GM06990 (cell line): ENCODE measurements around the gene GNG11.

Experiments
- DNase-seq: peaks from one replicate; pipeline ENCODE4 v3.0.0-alpha.2; 2011; ENCODE audit not compliant: insufficient read length; ENCODE audit errors: extremely low read depth
- H3K27me3 ChIP-seq: replicated peaks from 2 replicates; pipeline ENCODE4 v1.6.0; 2011; ENCODE audit warnings: low read length; ENCODE audit not compliant: control insufficient read depth, insufficient read depth
- H3K36me3 ChIP-seq: 2 replicates; pipeline ENCODE4 v1.5.1; 2011; ENCODE audit warnings: low read length; ENCODE audit not compliant: control insufficient read depth, insufficient read depth
- H3K4me3 ChIP-seq: replicated peaks from 2 replicates; pipeline ENCODE4 v1.5.1; 2011; ENCODE audit warnings: low read depth, mild to moderate bottlenecking, control low read depth, low read length
- CTCF ChIP-seq: IDR thresholded peaks from 2 replicates; pipeline ENCODE4 v1.5.1; 2011; ENCODE audit warnings: low read length, control low read depth, mild to moderate bottlenecking, inconsistent platforms; ENCODE audit not compliant: insufficient read depth, poor library complexity, severe bottlenecking

The GNG11 gene

GRCh38 chr7:93968911-93969620 is 47.5 kb downstream of the GNG11 start:
- H3K27me3 ChIP-seq, result no peaks in the 10 kb centered on the region
- no peaks in the 10 kb centered on the region for H3K36me3 ChIP-seq
- no peak for TF ChIP-seq CTCF
- no peak overlapping the region for H3K4me3 ChIP-seq
- no peak for DNase-seq

- DNase-seq, result no peak
- no peaks in the 10 kb centered on the region for H3K27me3 ChIP-seq
- no peak overlapping the region for H3K4me3 ChIP-seq
- no peak for TF ChIP-seq CTCF
- H3K36me3 ChIP-seq, result no peaks in the 10 kb centered on the region
Observed at GRCh38 chr7:93972029-93972725, 50.6 kb downstream of the GNG11 start.

DNA sequence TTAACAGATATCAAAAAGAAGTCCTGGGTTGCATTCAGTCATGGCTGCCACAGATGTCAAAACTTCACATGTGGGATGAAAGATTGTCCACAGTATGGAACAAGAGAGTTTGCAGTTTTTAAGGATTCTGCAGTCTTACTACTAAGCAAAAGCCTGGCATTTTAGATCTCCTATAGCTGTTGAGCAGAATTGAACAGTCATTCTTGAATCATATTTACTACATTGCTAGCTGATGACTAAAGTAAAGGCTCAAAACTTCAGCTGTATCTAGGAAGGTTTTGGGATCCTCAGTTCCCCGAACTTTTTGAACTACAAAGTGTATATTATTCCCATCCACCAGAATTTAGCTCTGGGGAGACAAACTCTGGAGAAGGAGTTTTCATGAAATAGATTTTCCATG is 51.6 kb downstream of the GNG11 start:
- TF ChIP-seq CTCF, result no peak
- no peaks in the 10 kb centered on the region for H3K27me3 ChIP-seq
- no peak for DNase-seq
- no peak overlapping the region for H3K4me3 ChIP-seq
- no peaks in the 10 kb centered on the region for H3K36me3 ChIP-seq

- no peaks in the 10 kb centered on the region for H3K27me3 ChIP-seq
- no peak for DNase-seq
- no peaks in the 10 kb centered on the region for H3K36me3 ChIP-seq
- H3K4me3 ChIP-seq, result no peak overlapping the region
- no peak for TF ChIP-seq CTCF
Observed at GRCh38 chr7:93977211-93977950, 55.8 kb downstream of the GNG11 start.
